Measurements from ENCODE around the gene PSMD1.

- TF ChIP-seq CREB1 (IDR thresholded peaks at IDR 0.05; ENCODE audit: low read depth), result no peak
- TF ChIP-seq EGR1 (IDR thresholded peaks at IDR 0.05), result no peak
- no peak for TF ChIP-seq REST (IDR thresholded peaks at IDR 0.05; ENCODE audit: low read depth)
- no peak for TF ChIP-seq EP300 (IDR thresholded peaks at IDR 0.05; ENCODE audit: borderline replicate concordance)
- TF ChIP-seq RAD21 (IDR thresholded peaks at IDR 0.05; ENCODE audit: low read depth), result no peak
- TF ChIP-seq MAX (IDR thresholded peaks at IDR 0.05), result no peak
- no peak for TF ChIP-seq TAF1 (IDR thresholded peaks at IDR 0.05; ENCODE audit: low read depth)
- TF ChIP-seq ZBTB7A (IDR thresholded peaks at IDR 0.05; ENCODE audit: low read depth), result no peak
- no peak for TF ChIP-seq CEBPB (IDR thresholded peaks at IDR 0.05)
- no peak for TF ChIP-seq YY1 (IDR thresholded peaks at IDR 0.05; ENCODE audit: low read depth)
- TF ChIP-seq TCF12 (IDR thresholded peaks at IDR 0.05; ENCODE audit: low read depth), result no peak
- TF ChIP-seq FOXM1 (IDR thresholded peaks at IDR 0.05; ENCODE audit: borderline replicate concordance, low read depth), result no peak
- TF ChIP-seq USF1 (IDR thresholded peaks at IDR 0.05), result no peak
- TF ChIP-seq TEAD4 (IDR thresholded peaks at IDR 0.05), result no peak
Measured at GRCh38 chr2:231059756-231060155, 3.1 kb downstream of the PSMD1 start.
